CD4-positive, alpha-beta T cell treated with Interleukin-15 for 4 hours (primary cell): ENCODE measurements around the gene KRTAP10-1.
"Not testable (repeated sequence)": the region's sequence is repeated elsewhere in the genome, so short reads cannot be mapped to it uniquely, and the experiment has no call there.

Experiments used
- DNase-seq: peaks from one replicate; pipeline ENCODE4 v3.0.0-alpha.2; 2020; ENCODE audit warnings: low spot score

Gene KRTAP10-1

DNA sequence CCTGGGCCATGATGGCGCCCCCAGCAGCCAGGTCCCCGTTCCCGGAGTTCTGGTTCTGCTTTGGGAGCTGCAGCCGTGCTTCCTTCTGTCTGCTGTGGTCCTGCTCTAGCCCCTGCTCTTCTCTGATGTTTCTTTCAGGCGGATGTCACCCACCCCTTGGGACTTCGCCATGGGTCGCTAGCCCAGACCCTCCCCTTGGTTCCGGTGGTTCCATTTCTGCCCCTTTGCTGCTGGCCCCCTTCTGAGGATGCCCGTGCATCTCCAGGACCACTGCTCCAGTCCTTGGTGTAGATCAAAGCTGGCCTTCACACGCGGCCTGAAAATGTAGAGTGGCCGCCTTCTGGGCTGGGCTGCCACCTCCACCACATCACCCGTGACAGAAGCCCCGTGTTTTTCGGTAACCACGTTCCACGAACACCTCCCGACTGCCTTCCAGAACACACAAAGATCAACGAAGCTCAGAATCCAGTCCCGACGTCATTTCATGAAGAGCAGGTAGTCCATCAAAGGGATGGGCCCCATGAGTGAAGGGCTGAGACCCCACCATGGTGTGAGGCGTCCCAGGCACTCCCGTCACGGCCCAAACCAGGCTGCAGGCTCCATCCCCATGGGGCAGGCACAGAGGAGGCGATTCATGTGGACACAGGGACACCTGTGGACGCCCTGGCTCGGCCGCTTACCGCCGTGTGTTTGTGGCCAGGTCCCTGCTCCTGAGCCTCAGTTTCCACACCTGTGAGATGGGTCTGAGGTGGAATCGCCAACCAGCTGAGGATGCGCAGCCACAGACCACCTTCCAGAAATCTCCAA lies 24.4 kb downstream of the KRTAP10-1 start:
- no peak for DNase-seq

GRCh38 chr21:44514746-44515358 lies 25.1 kb downstream of the KRTAP10-1 start:
- no peak for DNase-seq

DNA sequence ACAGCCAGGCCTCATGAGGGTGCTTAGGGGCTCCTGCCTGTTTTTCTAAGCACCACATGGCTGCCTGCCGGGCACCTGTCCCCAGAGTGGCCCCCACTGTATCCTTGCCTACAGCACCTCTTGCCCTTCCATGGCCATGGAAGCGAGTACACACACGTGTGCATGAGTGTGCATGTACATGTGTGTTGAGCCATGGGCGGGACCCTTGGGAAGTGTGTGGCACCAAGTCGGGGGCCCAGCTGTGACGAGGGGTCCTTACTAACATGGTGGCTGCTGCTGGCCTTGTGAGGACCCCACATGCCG lies 25.8 kb downstream of the KRTAP10-1 start:
- no peak for DNase-seq

GRCh38 chr21:44513389-44514217 lies 26.4 kb downstream of the KRTAP10-1 start:
- DNase-seq = no peak

- no peak for DNase-seq
Observed at GRCh38 chr21:44512496-44513388, 27.3 kb downstream of the KRTAP10-1 start.

GRCh38 chr21:44511938-44512275 lies 28.1 kb downstream of the KRTAP10-1 start:
- DNase-seq = no peak

- DNase-seq = no peak
Observed at GRCh38 chr21:44511219-44511937, 28.6 kb downstream of the KRTAP10-1 start.

DNA sequence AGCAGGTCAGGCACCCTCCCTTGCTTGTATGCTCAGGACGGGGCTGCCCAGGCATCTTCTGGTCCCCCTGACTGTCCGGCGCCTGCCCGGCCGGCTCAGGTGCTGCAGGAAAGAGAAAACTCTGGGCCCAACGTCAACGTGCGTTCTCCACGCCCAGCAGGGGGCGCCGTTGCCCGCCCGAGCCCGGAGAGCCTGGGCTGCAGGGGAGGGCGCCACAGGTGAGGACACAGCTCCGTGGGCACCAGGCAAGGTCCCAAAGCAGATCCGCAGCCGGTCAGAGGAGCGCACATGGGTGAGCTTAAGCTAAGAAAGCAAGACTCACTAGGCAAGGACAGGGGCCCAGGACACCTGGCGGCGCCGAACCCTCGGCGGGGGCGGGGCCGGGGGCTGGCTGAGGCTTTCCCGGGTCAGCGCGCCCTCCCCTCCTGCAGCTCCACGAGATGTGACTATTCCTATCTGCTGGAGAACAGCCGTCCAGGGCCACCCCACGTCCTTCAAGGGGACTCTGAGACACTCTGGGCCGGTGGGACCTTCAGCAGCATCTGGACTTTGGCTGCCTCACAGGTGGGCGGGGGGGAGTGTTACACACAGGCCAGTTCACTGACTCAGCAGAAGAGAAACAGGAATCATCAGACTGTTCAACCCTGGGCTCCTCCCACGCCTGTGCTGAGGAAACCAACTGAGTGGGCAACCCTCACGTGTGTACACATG lies 29.3 kb downstream of the KRTAP10-1 start:
- DNase-seq = peak; percentile 77

DNA sequence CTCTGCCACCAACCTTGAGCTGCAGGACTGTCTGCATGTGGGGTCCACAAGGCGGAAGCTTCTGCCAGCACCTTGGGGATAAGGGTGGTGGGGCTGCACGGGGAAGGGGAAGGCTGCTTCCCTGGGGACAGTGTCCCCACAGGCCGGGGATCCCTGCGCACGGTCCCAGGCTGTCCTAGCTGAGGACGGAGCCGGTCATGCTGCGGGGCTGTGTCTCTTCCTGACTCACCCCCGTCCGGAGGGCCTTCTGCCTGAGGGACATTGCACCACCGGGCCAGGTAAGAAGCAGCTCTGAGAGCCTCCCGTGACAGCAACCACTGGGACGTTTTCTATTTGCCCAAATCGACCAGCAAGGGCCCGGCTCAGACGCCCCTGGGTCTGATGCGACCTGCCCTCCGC lies 29.9 kb downstream of the KRTAP10-1 start:
- DNase-seq = no peak

- DNase-seq = no peak
Observed at GRCh38 chr21:44509539-44509938, 30.5 kb downstream of the KRTAP10-1 start.

GRCh38 chr21:44508711-44509445 lies 31.1 kb downstream of the KRTAP10-1 start:
- DNase-seq = no peak

DNA sequence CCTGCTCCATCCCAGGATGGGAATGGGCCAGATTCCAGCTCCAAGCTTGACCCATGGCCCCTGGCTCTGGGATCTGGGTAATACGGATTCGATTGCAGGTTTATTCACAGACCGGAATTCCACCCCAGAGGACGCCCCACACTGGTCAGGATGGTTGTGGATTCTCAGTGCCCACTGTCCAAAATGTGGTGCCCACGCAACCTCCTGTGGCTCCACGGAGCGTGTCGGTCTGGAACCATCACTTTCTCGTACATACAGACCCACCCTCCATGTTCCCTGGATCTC lies 31.6 kb downstream of the KRTAP10-1 start:
- no peak for DNase-seq

GRCh38 chr21:44507673-44508425 lies 32.1 kb downstream of the KRTAP10-1 start:
- no peak for DNase-seq

DNA sequence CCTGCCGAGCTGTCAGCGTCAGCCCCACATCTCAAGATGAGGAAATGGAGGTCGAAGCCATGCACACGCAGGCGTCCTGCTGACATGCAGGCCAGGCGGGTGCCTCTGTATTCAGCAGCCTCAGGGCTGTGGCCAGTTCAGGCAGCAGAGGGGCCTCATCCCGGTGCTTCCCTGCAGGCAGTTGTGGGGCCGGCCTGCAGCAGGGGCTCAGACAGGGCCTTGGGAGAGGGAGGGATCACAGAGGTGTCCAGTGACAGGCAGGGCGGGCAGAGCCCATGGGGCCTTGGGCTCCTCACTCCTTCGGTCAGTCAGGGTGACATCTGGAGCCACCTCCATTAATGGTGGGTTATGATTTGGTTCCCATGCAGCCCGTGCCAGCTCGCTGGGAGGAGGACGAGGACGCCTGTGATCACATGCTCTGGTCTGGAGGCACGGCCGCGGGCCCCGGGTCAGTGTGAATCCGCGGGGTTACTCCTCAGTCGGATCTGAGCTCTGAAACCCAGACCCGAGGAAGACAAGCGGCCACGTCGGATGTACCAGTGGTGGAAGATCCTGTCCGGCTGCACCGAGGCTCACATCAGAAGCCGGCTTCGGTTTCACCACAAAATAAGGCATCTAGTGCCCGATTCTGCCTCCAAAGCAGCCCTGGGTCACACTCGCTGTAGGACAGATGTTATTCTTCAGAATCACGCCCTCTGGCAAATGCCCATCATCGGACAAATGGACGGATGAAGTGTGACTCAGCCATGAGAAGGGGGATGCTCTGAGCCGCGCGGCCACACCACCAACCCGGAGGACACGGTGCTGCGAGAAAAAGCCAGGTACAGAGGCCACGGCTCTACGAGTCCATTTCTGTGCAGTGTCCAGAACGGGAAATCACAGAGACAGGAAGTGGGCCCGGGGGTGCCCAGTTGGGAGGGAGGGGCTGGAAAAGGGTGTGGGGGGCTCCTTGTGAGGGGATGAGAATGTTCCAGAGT lies 33.4 kb downstream of the KRTAP10-1 start:
- no peak for DNase-seq

- DNase-seq = no peak
Observed at GRCh38 chr21:44505673-44506278, 34.2 kb downstream of the KRTAP10-1 start.

DNA sequence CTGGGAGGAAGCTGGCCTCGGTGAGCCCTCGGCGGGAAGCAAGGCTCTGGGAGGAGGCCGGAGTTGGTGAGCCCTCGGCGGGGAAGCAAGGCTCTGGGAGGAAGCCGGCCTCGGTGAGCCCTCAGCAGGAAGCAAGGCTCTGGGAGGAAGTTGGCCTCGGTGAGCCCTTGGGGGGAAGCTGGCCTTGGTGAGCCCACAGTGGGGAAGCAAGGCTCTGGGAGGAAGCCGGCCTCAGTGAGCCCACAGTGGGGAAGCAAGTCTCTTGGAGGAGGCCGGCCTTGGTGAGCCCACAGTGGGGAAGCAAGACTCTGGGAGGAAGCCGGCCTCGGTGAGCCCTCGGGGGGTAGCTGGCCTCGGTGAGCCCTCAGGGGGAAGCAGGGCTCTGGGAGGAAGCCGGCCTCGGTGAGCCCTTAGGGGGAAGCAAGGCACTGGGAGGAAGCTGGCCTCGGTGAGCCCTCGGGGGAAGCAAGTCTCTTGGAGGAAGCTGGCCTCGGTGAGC lies 36.0 kb downstream of the KRTAP10-1 start:
- DNase-seq = no peak

GRCh38 chr21:44503006-44503889 lies 36.7 kb downstream of the KRTAP10-1 start:
- DNase-seq = not testable (repeated sequence)
